NB4 (cell line): ENCODE measurements around the gene EIF2A.

Experiments
- CTCF ChIP-seq: IDR thresholded peaks from one replicate; pipeline ENCODE4 v1.5.1; 2012; ENCODE audit warnings: low read depth, low read length
- MAX ChIP-seq: IDR thresholded peaks from 2 replicates; pipeline ENCODE4 v1.6.1; 2011; ENCODE audit warnings: low read depth, low read length
- MYC ChIP-seq: IDR thresholded peaks from 2 replicates; pipeline ENCODE4 v1.6.1; 2011; ENCODE audit warnings: low read depth, low read length
- POLR2A ChIP-seq: IDR thresholded peaks from 2 replicates; pipeline ENCODE4 v1.6.1; 2011; ENCODE audit warnings: mild to moderate bottlenecking; ENCODE audit not compliant: insufficient read length; ENCODE audit errors: extremely low read depth

- TF ChIP-seq POLR2A (no peak), CTCF (no peak), MAX (no peak), MYC (no peak)
These were observed 36.4 kb downstream of the EIF2A start for GRCh38 chr3:150583028-150583427.
